Measurements from ENCODE around the gene PCSK6.
A peak's percentile ranks its signal among the peaks of the same experiment; 100 is the strongest.

The PCSK6 gene

GRCh38 chr15:101445562-101446517 is 43.7 kb downstream of the PCSK6 start:
- no peak for DNase-seq

DNA sequence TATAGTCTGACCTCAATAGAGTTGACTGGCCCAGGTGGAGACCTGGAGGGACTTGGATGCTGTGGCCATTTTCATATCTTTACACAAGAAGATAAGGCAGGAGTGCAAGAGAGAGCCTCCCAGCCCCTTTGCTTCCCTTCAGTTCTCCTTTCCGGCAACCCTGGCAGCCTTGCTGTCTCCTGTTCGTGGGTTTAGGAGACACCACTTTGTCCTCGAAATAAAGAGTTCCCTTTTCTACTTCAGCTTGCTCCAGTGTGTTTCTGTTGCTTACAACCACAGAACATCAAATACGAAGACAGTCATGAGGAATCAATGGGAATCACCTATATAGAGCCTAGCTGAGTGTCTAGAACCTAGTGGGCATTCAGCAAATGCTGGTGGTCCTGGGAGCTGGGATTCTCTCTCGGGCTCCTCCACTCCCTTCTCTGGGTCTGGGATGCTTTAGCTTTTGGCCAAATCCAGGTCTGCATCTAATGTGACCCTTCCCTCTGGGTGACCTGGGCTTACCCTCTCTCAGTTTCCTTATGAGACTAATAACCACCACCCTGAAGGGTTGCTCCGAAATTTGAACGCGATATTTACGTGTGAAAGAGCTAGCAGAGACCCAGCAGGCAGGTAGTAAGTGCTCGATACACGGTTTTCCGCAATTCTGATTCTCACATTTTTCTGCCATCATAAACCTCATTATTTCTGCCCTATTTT is 44.5 kb downstream of the PCSK6 start:
- no peak for DNase-seq

DNA sequence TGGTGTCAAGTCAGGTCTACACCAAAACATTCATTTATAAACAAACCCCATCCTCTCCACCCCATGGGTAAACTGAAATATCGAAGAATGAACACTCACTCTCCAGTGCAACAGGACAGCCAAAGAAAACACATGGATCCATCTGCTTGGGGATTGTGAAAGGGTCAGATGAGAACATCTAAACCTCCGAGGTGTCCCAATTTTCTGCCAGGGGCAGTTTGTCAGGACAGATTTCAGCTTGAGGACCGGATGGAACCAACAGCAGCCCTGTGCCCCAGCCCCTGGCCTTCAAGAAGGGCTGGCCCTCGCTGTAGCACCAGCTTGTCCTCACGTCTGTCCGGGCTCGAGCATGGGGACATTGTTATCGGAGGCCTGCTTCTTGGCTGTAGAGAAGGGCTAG is 45.5 kb downstream of the PCSK6 start:
- DNase-seq = no peak

DNA sequence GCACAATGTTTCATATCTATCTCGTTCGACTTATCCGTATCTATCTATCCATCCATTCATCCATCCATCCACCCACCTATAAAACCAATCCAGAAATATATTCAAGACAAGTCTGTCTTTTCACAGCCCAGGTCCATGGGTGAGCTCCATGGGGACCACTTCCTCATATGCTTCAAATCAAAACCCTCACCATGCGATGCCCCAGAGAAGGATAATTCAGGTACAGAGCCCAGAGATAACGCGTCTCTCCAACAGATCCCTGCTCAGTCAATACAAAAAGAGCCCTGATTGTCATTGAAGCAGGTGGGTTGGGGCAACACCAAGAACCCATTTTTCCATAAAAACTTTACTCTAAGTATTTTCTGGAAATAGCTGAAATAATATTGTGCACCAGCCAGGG is 47.2 kb downstream of the PCSK6 start:
- no peak for DNase-seq

DNA sequence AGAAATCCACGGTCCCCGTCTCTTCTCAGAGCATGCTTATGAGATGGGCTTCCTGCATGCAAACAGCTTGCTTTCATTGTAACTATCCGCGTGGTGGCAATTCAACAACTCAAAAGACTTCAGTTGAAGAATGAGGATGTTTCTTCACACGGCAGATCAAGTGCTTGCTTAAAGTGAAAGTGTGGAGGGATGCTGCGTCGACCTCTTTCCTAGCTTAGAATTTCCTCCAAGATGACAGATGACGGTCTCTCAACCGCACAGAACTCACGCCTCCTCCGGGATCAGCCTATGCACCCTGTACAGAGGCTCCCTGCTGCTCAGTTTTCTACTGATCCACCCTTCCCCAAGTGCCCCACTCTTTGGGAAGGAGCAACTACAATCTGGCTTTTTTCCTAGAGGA is 47.8 kb downstream of the PCSK6 start:
- DNase-seq = no peak

- no peak for DNase-seq
Measured at GRCh38 chr15:101440846-101441590, 48.5 kb downstream of the PCSK6 start.

- DNase-seq = no peak
Measured at GRCh38 chr15:101439920-101440319, 49.6 kb downstream of the PCSK6 start.

DNA sequence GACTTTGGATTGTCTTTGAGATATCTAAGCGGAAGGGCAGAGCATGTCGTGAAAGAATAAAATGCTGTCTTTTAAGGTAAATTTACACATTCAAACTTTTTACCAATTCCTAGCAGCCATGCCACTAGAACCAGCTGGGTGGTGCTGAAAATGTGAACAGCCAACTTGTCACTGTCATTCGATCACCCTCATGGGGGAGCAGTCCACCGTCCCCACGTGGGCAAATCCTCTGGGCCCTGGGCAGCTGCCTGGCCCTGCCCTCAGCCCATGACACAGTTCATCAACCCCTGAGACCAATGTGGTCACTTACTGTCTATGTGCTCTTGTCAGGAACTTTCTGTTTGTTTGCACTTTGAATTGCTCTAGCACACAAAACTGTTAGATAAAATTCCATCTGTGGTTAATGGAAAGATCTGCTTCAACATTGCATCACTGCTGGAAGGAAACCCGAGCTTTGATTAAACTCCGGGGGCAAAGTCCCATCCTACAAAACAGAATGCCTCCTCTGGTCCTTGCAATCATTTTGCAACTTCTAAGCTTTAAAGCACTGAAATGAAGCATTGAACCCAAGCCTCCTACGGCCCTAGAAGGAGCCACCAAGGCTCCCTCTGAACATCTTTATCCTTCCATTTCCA is 50.1 kb downstream of the PCSK6 start:
- no peak for DNase-seq

GRCh38 chr15:101438482-101439284 is 50.8 kb downstream of the PCSK6 start:
- DNase-seq = peak in 1 of 2 donors; percentile 11

- DNase-seq = no peak
Measured at GRCh38 chr15:101437618-101438481, 51.7 kb downstream of the PCSK6 start.

- peak; percentile 46 to 54 for DNase-seq
Measured at GRCh38 chr15:101437209-101437608, 52.3 kb downstream of the PCSK6 start.

GRCh38 chr15:101436526-101436925 is 53.0 kb downstream of the PCSK6 start:
- DNase-seq = no peak

- no peak for DNase-seq
Measured at GRCh38 chr15:101435761-101436160, 53.7 kb downstream of the PCSK6 start.

DNA sequence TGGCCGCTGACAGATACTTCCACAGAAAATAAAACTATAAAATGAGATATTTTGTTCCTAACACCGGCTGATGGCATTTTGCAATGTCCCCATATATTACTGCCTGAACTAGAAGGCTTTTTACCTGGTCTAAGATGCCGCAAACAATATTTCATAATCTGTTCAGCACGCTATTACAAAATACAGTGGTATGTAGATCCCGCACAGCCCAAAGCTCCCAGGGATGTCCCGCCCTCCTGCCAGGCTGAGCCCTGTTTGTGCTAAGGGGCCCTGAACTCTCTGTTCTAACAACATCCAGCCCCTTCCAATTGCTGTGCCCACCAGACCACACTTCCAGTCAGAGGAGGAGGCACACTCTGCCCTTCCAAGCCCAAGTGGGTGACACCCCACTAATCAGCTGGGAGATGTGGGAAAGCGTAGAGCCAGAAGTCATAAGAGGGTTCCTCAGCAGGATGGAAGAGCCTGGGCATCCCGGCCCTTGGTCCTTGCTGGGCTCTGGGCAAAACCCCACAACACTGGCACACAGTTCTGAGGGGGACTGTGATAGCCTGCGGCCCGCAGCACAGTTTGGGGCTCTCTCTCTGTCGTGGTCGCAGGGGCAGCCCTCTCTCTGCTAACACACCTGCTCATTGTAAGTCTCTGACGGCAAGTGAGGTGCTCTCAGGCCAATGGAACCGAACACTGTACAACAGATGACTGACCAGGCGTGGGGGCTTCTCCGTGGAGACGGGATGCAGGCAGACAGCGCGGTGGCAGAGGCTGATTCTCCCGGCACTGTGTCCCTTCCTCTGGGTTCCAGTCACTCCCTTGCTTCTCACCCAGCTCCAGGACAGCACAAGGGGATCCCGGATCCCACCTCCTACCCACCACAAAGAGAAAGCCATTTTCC is 55.2 kb downstream of the PCSK6 start:
- no peak for DNase-seq

DNA sequence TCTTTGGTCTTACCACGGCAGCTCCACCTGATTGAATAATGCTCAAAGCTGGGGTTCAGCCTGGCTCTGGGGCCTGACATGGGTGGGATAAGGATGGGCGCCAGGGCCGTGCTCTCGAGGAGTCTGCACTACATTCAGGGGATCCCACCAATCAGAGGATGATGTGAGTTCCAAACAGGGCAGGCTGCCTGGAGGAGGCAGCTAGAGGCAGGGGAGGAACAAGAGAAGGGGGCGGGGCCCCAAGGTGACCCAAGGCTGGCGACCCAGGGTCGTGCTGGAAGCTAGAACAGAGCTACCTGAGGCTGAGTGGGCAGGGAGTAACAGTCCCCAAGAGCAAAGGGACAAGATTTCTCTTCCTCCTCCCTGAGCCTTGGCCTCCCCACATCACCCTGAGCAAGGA is 56.1 kb downstream of the PCSK6 start:
- no peak for DNase-seq

- no peak for DNase-seq
Measured at GRCh38 chr15:101432982-101433381, 56.5 kb downstream of the PCSK6 start.

DNA sequence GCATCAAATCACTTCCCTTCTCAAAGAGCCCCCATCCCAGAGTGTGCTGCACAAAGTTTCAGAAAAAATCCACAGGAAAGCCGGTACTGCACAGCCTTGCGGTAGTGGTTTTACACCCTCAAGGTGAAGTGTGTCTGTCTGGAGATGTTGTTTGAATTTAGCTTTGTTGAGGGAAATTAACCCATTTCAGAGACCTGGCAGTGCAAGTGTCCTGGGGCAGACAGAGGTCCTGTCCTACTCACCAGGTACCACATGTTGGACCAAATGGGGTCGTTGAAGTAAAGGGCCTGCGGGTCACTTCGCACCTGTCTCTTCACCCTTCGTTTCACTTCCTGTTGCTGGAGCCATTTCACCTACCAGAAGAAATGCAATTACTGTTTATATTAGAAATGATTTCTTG is 57.8 kb downstream of the PCSK6 start:
- DNase-seq = no peak

DNA sequence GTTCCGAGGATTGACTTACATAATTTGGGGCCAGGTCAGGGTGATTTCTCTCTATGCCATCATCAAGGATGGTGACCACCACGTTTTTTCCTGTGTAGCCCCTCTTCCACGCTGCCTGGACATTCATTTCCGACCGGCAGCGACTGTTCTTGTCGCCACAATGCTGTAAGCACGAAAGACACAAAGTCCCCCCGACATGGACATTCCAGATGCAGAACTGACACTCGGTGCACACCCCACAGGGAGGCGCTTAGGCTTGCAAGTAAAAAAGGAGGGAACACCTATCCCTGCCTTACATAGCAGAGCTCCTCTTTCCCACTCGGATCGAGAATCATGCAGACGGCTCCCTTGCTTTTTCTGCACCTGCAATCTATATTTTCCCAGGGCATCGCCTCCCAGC is 58.2 kb downstream of the PCSK6 start:
- no peak for DNase-seq

DNA sequence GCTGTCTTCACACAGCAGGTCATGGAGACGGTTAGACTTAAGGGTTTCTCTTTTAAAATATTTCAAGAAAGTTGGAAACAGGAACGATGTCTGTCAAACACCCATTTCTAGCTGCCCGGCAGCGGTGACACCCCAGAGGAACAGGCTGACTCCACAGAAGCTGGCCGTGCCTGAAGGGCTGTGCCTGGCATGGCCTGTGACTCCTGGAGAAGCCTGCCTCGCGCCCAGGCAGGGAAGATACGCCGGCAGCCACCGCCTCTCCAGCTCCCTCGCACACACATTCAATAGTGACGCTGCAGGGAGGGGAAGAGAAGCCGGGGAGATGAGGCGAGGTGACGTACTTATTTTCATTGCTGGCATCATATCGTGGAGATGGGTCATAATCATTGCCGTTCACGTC is 59.9 kb downstream of the PCSK6 start:
- DNase-seq = no peak

- DNase-seq = no peak
Measured at GRCh38 chr15:101429191-101429590, 60.3 kb downstream of the PCSK6 start.

Data from hippocampal formation (tissue), 2 donors.